GM19438 (cell line): ENCODE measurements around the gene LTV1.
"Not testable (repeated sequence)": the region's sequence is repeated elsewhere in the genome, so short reads cannot be mapped to it uniquely, and the experiment has no call there.

Experiments
- ATAC-seq: cut with Tn5 transposase; IDR thresholded peaks from one replicate; pipeline ENCODE4 v1.9.1; 2021; ENCODE audit warnings: low read depth; ENCODE audit not compliant: unreplicated experiment

The LTV1 gene

DNA sequence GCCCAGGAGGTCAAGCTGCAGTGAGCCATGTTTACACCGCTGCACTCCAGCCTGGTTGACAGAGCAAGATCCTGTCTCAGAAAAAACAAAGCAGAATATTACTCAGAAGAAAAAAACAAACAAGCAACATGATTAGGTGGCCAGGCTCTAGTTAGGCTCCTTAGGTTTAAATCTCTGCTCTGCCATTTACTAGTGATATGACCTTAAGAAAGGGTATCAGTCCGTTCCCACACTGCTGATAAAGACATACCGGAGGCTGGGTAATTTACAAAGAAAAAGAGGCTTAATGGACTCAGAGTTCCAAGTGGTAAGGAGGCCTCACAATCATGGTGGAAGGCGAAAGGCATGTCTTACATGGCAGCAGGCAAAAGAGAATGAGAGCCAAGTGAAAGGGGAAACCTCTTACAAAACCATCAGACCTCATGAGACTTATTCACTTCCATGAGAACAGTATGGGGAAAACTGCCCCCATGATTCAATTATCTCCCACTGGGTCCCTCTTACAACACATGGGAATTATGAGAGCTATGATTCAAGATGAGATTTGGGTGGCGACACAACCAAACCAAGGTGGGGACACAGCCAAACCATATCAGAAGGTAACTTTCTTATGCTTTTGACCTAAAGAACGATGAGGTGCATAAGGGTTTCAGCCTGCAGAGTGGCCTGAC lies 2.4 kb upstream of the LTV1 start:
- no peak for ATAC-seq

DNA sequence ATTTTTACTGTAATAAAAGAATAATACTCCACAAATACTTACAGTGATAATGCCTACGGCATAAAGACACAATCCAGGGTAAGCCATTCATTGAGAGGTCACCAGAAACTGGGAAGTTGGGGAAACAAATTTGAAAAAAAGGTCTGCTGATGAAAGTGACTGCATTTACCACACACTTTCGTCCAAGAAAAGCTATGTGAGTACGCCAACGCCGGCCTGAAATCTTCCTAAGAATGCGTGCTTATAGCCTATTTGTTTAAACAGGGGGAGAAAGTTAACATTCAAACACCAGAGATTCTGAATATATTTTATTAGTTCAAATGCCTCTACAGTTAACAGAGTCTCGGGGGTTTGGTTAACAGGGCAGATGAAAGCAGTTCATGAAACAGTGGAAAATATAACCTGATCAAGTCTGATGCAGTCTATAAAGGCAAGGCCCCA lies 657 bp upstream of the LTV1 start:
- ATAC-seq, result no peak

DNA sequence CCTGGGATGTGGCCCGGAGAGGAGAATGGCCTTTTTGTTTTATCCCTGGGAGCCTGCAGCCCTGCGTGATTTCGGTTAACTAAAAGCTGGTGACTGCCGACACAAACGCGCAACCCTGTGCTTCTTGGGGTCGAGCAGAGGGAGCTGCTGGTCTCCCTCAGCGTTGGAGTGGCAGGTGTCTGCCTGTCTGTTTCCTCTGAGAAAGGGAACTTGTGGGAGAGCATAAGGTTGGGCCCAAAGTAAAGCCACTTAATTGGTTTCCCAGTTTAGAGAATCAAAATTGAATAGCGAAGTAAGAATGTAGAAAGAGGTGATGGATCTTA lies 500 bp downstream of the LTV1 start:
- peak; percentile 10 for ATAC-seq

DNA sequence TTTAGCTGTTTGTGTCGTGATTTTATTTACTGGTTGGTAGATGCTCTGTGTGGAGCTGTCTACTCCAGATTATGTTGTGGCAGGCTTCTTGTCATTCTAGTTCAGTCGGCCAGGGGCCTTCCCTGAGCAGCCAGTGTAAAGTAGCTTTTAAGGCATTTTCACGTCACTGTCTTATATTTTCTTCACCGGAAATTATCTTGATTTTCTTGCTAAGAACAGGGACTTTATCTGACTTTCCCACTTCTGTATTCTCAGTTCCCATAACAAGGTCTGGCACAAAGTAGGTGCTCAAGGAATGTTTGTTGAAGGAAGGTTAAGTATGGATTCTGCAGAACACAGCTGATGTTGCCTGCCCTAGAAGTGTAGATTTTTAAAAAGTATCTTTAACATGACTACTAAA lies 868 bp downstream of the LTV1 start:
- no peak for ATAC-seq

DNA sequence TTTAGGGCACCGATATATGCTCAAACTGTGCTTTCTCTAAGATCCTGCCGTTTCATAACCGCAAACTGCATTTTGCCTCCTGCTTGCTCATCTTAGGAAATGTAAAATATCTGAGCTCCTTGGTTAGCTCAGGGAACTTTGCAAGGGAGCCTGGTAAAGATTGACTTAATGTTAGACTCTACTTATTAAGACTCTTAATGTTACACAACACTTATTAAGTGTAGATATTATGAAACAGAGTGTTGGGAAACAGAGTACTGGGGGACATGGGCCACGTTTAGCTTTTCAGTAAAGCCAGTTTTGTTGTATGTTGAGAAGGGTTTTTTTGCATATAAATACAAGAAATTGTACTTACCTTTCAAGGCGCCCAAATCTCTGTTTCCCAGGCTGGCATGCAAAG lies 1.9 kb downstream of the LTV1 start:
- no peak for ATAC-seq

DNA sequence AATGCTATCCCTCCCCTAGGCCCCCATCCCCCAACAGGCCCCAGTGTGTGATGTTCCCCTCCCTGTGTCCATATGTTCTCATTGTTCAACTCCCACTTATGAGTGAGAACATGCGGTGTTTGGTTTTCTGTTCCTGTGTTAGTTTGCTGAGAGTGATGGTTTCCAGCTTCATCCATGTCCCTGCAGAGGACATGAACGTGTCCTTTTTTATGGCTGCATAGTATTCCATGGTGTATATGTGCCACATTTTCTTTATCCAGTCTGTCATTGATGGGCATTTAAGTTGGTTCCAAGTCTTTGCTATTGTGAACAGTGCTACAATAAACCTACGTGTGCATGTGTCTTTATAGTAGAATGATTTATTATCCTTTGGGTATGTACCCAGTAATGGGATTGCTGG lies 8.6 kb downstream of the LTV1 start:
- not testable (repeated sequence) for ATAC-seq

DNA sequence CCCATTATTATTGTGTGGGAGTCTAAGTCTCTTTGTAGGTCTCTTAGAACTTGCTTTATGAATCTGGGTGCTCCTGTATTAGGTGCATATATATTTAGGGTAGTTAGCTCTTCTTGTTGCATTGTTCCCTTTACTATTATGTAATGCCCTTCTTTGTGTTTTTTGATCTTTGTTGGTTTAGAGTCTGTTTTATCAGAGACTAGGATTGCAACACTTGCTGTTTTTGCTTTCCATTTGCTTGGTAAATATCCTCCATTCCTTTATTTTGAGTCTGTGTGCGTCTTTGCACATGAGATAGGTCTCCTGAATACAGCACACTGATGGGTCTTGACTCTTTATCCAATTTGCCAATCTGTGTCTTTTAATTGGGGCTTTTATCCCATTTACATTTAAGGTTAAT lies 11.9 kb downstream of the LTV1 start:
- ATAC-seq, result not testable (repeated sequence)

DNA sequence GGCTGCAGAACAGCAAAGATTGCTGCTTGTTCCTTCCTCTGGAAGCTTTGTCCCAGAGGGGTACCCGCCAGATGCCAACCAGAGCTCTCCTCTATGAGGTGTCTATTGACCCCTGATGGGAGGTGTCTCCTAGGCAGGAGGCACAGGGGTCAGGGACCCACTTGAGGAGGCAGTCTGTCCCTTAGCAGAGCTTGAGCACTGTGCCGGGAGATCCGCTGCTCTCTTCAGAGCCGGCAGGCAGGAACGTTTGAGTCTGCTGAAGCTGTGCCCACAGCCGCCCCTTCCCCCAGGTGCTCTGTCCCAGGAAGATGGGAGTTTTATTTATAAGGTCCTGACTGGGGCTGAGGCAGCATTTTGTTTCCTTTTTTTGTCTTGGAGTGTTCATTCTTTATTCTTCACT lies 13.6 kb downstream of the LTV1 start:
- not testable (repeated sequence) for ATAC-seq

DNA sequence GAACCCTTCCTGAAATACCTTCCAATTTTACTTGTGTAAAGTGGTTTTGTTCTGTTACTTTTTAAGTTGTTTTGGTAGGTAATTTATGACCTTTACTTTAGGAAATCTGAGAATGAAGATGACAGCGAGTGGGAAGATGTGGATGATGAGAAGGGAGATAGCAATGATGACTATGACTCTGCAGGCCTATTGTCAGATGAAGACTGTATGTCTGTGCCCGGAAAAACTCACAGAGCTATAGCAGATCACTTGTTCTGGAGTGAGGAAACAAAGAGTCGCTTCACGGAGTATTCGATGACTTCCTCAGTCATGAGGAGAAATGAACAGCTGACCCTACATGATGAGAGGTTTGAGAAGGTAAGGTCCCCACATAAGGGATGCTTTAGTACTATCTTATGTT lies 14.5 kb downstream of the LTV1 start:
- no peak for ATAC-seq

DNA sequence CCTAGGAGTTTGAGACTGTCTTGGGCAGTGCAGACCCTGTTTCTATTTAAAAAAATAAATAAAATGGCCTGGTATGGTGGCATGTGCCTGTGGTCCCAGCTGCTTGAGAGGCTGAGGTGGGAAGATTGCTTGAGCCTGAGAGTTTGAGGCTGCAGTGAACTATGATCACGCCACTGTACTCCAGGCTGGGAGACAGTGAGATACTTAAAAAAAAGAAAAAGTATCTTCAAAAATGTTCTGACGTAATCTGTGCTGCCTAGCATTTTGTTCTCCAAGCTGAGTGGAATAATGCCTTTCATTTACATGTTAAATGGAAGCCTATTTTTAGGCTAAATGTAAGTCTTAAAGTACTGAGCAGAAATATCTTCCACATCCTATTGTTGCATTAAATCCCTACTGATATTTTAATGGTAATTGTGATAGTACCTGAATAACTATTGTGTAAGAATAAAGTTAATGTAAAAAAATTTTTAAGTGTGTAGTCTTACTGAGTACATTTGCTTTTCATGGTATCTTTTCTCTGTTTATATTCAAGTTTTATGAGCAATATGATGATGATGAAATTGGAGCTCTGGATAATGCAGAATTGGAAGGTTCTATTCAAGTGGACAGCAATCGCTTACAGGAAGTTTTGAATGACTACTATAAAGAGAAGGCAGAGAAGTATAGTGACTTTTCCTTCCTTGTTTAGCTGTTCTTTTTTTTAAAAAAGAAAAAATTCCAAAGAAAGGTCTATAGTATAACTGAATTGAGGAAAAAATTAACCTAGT lies 16.9 kb downstream of the LTV1 start:
- ATAC-seq, result no peak

DNA sequence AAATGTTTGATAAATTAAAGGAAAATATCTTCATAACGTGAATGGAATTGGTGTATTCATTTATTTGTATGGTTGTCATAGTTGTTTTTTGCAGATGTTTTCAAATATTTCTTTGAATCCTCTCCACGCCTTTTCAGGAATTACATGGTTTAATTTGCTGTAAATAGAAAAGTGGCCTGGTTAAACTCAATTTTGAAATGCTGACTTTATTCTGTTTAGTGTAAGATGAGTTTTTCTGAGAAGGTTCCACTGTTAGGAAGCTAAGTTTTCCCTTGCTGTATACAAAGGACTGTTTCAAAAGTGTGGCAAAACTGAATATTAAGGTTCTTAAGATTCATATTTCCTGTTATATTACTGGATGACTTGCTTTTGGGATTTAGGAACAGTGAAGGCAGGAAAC lies 20.6 kb downstream of the LTV1 start:
- ATAC-seq, result no peak

DNA sequence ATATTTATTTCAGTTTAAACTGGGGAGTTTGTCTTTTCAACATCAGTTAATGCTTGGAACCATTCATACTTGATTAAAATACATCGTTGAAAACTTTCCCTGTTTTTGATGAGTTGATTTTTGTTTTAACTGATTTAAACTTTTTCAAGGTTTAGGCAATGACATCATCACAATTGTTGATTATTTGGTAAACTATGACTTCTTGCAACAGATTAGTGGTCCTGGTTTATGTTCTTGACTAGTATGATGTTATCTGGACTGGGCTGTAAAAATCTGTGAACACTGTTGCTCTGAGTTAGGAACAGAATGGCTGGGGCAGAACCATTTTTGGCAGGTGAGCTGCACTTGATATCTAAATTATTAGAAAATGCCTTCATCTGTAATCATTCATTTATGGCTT lies 21.1 kb downstream of the LTV1 start, which contains the start of gene ZC2HC1B:
Gene ZC2HC1B (plus strand): TSS at position 241 of the 400 bp plus-strand sequence. CDS start 66 bp downstream, at position 307.
- no peak for ATAC-seq

DNA sequence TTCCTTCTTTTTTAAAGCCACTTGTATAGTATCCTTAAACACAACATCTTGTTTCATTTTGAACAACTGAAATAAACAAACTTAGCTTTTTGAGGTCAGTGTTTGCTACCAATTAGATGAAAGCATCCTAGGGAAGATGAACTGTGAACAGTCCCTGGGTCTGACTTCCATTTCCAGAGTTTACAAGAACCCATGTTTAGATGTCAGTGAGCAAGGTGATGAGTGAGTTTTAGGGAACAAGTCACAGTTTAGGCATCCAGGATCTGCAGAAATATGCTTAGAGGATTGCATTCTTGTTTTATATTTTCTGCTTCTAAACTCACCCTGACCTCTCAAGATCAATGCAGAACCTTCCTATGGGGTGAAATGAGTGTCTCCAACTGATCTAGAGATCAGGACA lies 24.1 kb downstream of the LTV1 start:
- no peak for ATAC-seq

DNA sequence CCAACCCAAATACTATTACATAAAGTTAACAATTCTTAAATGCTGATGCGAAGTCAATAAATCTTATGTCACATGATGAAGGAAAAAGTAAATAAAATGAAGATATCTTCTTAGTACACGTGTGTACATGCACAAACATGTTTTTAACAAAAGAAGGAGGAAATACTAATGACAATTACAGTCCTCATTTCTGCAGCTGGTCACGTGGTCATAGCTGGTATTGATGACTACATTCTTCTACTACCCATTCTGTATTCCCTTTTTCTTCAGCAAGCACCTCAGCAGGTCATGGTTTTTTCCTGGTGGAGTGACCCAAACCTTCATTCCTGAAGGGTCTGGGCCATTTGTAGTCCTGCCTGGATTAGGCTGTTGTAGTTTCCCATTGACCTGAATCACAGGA lies 25.7 kb downstream of the LTV1 start:
- ATAC-seq, result not testable (repeated sequence)

DNA sequence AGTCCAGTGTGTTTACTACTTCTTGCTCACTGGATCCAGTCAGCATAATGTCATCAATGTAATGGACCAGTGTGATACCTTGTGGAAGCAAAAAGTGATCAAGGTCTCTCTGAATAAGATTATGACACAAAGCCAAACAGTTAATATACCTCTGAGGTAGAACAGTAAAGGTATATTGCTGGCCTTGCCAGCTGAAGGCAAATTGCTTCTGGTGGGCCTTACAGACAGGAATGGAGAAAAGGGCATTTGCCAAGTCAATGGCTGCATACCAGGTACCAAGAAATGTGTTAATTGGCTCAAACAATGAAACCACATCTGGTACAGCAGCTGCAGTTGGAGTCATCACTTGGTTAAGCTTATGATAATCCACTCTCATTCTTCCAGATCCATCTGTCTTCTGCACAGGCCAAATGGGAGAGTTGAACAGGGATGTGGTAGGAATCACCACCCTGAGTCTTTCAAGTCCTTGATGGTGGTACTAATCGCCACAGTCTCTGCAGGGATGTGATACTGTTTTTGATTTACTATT lies 28.1 kb downstream of the LTV1 start:
- ATAC-seq, result not testable (repeated sequence)

DNA sequence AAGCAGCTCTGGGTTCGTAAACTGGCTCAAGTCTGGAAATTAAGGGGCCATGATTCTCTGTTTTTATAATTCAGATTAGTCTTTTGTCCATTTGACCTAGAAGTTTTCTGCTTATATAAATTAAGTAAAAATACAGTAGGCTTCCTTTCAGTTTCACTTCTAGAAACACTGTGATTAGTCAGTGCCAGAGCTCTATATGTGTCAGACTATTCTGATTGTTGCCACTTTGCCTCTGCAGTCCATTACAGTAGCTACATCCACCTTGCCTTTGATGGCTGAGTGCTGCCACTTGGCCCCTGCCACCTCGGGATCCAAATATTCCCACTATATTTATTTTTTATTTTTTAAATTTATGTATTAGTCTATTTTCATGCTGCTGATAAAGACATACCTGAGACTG lies 29.1 kb downstream of the LTV1 start:
- peak; percentile 75 for ATAC-seq

DNA sequence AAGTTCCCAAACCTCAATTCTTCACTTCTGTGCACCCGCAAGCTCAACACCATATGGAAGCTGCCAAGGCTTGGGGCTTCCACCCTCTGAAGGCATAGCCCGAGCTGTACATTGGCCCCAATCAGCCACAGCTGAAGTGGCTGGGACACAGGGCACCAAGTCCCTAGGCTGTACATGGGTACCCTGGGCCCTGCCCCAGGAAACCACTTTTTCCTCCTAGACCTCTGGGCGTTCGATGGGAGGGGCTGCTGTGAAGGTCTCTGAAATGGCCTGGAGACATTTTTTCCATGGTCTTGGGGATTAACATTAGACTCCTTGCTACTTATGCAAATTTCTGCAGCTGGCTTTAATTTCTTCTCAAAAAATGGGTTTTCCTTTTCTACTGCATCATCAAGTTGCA lies 30.5 kb downstream of the LTV1 start:
- not testable (repeated sequence) for ATAC-seq

DNA sequence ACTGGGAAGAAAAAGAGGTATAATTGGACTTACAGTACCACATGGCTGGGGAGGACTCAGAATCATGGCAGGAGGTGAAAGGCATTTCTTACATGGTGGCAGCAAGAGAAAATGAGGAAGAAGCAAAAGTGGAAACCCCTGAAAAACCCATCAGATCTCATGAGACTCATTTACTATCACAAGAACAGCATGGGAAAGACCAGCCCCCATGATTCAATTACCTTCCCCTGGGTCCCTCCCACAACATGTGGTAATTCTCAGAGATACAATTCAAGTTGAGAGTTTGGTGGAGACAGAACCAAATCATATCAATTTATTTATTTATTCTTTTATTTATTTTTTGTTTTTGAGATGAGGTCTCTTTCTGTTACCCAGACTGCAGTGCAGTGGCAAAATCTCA lies 31.4 kb downstream of the LTV1 start:
- not testable (repeated sequence) for ATAC-seq

DNA sequence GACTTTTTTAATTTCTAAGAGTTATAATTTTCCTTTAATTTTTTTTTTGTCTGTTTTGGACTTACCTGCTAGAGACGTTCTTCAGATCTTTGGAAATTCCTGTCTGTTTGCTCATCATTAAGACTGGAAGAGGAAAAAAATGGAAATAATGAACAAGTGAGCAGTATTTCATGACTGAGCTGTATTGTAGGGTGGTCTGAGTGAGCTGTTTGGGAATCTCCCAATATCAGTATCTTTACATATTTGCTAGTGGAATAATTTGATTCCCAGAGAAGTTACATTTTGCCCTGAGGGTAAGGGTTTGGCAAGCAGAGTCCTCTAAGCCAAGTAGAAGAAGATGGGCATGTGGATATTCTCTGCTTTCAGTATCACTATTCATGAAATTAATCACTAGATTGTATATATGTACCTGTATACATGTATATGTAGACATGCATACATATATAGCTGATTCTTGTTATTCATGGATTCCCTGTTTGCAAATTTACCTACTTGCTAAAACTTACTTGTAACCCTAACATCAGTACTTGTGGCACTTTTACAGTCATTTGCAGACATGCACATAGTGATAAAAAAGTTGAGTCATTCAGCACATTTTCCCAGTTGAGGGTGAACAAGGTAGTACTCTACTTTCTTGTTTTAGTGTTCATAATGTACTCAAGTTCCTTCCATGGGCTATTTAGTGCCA lies 34.6 kb downstream of the LTV1 start:
- no peak for ATAC-seq

DNA sequence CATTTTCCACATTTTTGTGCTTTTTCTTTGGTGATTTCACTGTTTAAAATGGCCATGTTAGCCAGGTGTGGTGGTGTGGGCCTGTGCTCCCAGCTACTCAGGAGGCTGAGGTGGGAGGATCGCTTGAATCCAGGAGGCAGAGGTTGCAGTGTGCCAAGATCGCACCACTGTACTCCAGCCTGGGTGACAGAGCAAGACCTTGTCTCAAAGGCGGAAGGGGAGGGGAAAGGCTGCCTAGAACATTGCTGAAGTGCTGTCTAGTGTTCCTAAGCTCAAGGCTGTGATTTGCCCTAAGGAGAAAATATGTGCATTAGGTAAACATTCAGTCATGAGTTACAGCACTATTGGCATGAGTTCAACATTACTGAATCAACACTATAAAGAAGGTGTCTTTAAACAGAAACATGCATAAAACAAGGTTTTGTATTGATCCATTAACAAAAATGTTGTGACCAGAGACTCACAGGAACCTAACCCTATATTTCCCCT lies 35.2 kb downstream of the LTV1 start:
- ATAC-seq, result no peak

DNA sequence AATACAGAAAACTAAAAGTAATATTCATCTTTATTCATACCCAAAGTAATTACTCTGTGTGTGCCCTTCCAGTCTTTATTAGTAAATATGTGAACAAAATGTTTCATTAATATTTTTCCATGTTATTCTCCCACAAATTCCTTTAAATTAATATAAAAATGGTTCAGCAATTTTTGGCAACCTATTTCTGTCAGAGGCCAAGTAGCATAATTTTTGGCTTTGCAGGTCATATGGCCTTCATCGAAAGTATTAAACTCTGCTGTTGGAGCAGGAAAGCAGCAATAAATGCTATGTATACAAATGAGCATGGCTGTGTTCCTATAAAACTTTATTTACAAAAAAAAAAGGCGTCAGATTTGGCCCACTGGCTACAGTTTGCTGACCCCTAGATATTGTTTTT lies 37.3 kb downstream of the LTV1 start:
- ATAC-seq, result no peak
